Breast epithelium (tissue), 4 donors: Measurements from ENCODE around the gene HHIPL2. TPM values are rescaled to one million over a fixed set of nuclear protein-coding genes. Genes with fewer than 3 reads are reported as not detected.

ENCODE experiments used
- DNase-seq, 2 donors: peaks; one replicate each; pipeline ENCODE4 v3.0.0-alpha.2; 2019; ENCODE audit warnings: low spot score in 2 of 2
- H3K27ac ChIP-seq, 2 donors: fragments of 200-600 bp; sonication (generic) in 1 of 2; one replicate each; pipeline ENCODE4 v1.5.1; 2016 to 2019; ENCODE audit warnings: mild to moderate bottlenecking in 1 of 2
- H3K27me3 ChIP-seq, 2 donors: fragments of 200-600 bp; sonication (generic) in 1 of 2; one replicate each; pipeline versions ENCODE4 v1.5.1 to v1.6.0; 2017 to 2019; ENCODE audit warnings: control low read depth in 1 of 2, mild to moderate bottlenecking in 1 of 2
- H3K36me3 ChIP-seq: fragments of 200-600 bp; one replicate; pipeline ENCODE4 v1.5.1; 2019
- H3K4me1 ChIP-seq, 2 donors: fragments of 200-600 bp; sonication (generic); one replicate each; pipeline ENCODE4 v1.5.1; 2016 to 2019; ENCODE audit warnings: control low read depth in 1 of 2
- H3K4me3 ChIP-seq, 3 donors: fragments of 200-600 bp; sonication (generic); 1 replicate in 2 of 3; 2 replicates in 1 of 3; pipeline ENCODE4 v1.5.1; 2016 to 2019; ENCODE audit warnings: mild to moderate bottlenecking in 3 of 3, moderate library complexity in 2 of 3
- H3K9me3 ChIP-seq, 2 donors: fragments of 200-600 bp; sonication (generic) in 1 of 2; one replicate each; pipeline ENCODE4 v1.5.1; 2016 to 2019; ENCODE audit warnings: control low read depth in 1 of 2
- CTCF ChIP-seq, 3 donors: fragments of 450-650 bp; IDR thresholded peaks; one replicate each; pipeline ENCODE4 v1.5.1; 2016 to 2017; ENCODE audit warnings: antibody characterized with exemption in 3 of 3, mild to moderate bottlenecking in 3 of 3, moderate library complexity in 3 of 3
- POLR2A ChIP-seq: fragments of 450-650 bp; IDR thresholded peaks from one replicate; pipeline ENCODE4 v1.6.1; 2016; ENCODE audit warnings: antibody characterized with exemption, mild to moderate bottlenecking, moderate library complexity
- POLR2AphosphoS5 ChIP-seq, 3 donors: sonication (generic); formaldehyde crosslinking; IDR thresholded peaks; one replicate each; pipeline ENCODE4 v1.6.1; 2017; ENCODE audit warnings: antibody characterized with exemption in 3 of 3
- intact Hi-C: fragments of 100-400 bp; cut with DNase I; formaldehyde crosslinking; loops from one replicate; pipeline ENCODE4 v1.15.1; 2023; ENCODE audit warnings: low total_unique reads
- total RNA-seq, 3 donors: library from RNA; depleted of rRNA; stranded (reverse); fragments of >200 nt; gene quantifications; one replicate each; pipeline ENCODE4 v1.1.0, GENCODE V29; 2016

Gene HHIPL2
- total RNA-seq, 3 donors from 2014 or later: 0.59 to 0.98 TPM; not detected in 1

DNA sequence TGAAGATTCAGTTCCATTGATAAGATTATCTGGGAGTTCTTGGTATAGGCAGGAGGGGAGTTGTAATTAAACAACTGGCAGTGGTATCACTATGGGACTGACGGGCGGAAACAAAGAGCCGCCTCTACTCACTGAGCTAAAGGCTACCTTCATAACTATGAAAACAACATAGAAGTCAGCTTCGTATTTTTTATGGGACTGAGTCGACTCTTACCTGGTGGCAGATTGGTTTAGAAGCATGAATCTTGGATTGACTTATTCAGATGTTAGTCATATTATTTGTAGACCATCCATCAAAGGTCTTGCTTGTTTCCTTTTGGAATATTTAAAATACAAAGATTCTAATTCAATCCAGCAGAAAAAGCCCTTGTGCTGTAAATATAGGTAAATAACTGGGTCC lies 6.3 kb upstream of the HHIPL2 start:
- Histone ChIP-seq H3K36me3 (no peaks in the 10 kb centered on the region), H3K9me3 (no peaks in the 10 kb centered on the region), H3K27ac (no peak overlapping the region), H3K27me3 (no peaks in the 10 kb centered on the region), H3K4me3 (no peak overlapping the region), H3K4me1 (no peaks in the 10 kb centered on the region)
- intact Hi-C loops: no loop called here
- TF ChIP-seq CTCF (IDR thresholded peaks at IDR 0.05): no peak
- TF ChIP-seq POLR2A: no peak
- no peak for DNase-seq

- Histone ChIP-seq H3K9me3 (no peaks in the 10 kb centered on the region), H3K27me3 (no peaks in the 10 kb centered on the region), H3K36me3 (no peaks in the 10 kb centered on the region), H3K4me1 (no peaks in the 10 kb centered on the region), H3K27ac (no peak overlapping the region), H3K4me3 (no peak overlapping the region)
- DNase-seq: no peak
- intact Hi-C loops: no loop called here
- TF ChIP-seq CTCF (IDR thresholded peaks at IDR 0.05) (no peak), POLR2AphosphoS5 (IDR thresholded peaks at IDR 0.05) (no peak), POLR2A (no peak)
These were observed 5.0 kb upstream of the HHIPL2 start for GRCh38 chr1:222552882-222553281.

DNA sequence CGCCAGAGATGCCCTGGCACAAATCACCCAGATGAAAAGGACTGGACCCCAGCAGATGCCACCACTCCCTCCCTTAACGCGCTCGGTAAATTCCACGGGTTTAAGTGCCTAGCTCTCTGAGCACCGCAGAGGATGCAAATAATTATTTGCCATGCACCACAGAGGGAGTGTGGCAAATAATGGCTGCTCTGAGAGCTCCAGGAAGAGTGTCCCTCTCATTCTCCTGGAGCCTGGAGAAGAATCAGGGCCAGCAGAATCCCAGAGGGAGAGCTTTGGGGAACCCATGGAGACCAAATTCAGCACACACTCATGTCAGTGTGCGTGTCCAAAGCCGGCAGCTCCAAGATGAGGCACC lies 667 bp downstream of the HHIPL2 start:
- no peak overlapping the region for H3K4me3 ChIP-seq
- H3K27ac ChIP-seq: no peak overlapping the region
- intact Hi-C loops: no loop called here
- H3K27me3 ChIP-seq: no peaks in the 10 kb centered on the region
- H3K4me1 ChIP-seq: no peaks in the 10 kb centered on the region
- DNase-seq: no peak
- no peaks in the 10 kb centered on the region for H3K9me3 ChIP-seq
- H3K36me3 ChIP-seq: no peaks in the 10 kb centered on the region
- TF ChIP-seq CTCF (IDR thresholded peaks at IDR 0.05): no peak
- TF ChIP-seq POLR2A: no peak
- no peak for TF ChIP-seq POLR2AphosphoS5 (IDR thresholded peaks at IDR 0.05)

DNA sequence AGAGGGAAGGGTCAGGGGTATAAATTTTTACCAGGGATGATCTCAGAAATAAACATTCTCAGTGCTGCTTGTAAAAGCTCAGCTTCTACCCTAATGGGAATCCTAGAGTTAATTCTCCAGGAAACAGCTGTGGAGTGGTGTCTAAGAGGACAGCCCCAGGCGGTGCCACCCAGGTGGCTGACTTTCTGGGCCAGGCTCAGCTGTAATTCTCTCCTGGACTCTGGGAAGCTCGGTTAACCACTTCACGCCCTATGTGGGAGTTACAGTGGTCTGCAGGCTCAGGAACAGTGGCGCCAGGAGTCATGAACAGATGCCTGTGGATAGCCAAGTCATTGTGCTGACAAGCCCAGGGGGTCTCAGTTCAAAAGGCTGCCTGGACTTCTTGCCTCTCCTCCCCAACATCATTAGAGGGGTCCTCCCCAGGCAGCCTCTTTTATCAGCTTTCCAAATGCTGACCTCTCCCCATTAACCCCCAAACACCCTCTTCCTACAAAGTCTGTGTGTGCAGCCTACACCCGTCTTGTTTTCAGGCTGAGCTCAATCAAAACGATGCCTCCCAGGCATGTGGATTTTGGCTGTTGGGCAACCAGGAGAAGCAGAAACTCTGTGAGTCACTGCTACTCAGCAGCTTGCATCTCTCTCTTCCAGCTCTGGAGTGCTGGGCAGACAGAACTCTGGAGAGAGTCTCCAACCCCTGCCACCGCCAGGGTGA lies 1.2 kb downstream of the HHIPL2 start:
- H3K9me3 ChIP-seq: no peaks in the 10 kb centered on the region
- no peak for TF ChIP-seq CTCF (IDR thresholded peaks at IDR 0.05)
- TF ChIP-seq POLR2AphosphoS5 (IDR thresholded peaks at IDR 0.05): no peak
- no peak for TF ChIP-seq POLR2A
- H3K36me3 ChIP-seq: no peaks in the 10 kb centered on the region
- H3K4me3 ChIP-seq: no peak overlapping the region
- no peak overlapping the region for H3K27ac ChIP-seq
- intact Hi-C loops: no loop called here
- no peaks in the 10 kb centered on the region for H3K4me1 ChIP-seq
- no peak for DNase-seq
- H3K27me3 ChIP-seq: no peaks in the 10 kb centered on the region

DNA sequence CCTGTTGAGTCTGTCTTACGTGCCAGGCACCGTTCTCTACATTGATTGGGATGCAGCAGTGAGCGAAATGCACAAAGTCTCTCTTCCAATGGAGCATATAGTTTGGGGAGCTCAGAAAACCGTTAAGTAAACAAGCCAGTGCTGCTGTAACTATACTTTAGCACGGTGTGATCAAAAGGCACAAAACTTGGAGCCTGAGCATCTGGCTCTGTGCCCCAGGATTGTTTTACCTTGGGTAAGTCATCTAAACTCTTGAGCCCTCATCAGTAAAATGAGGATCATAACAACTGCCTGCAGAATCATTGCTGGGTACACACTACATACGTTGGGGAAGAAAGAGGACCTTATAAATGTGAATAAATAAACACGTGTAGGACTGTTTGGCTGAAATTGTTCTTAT lies 1.8 kb downstream of the HHIPL2 start:
- no peak for DNase-seq
- H3K4me1 ChIP-seq: no peaks in the 10 kb centered on the region
- TF ChIP-seq POLR2AphosphoS5 (IDR thresholded peaks at IDR 0.05): no peak
- no peak for TF ChIP-seq POLR2A
- no peak for TF ChIP-seq CTCF (IDR thresholded peaks at IDR 0.05)
- H3K27ac ChIP-seq: no peak overlapping the region
- H3K36me3 ChIP-seq: no peaks in the 10 kb centered on the region
- intact Hi-C loops: no loop called here
- H3K9me3 ChIP-seq: no peaks in the 10 kb centered on the region
- no peak overlapping the region for H3K4me3 ChIP-seq
- H3K27me3 ChIP-seq: no peaks in the 10 kb centered on the region
